Right kidney (tissue), 1 donor: ENCODE data around the gene NMT2.

Experiments
- DNase-seq: peaks from one replicate; pipeline ENCODE4 v3.0.0-alpha.2; 2016

Gene NMT2

GRCh38 chr10:15092855-15093408 is 75.6 kb downstream of the NMT2 start:
- no peak for DNase-seq

DNA sequence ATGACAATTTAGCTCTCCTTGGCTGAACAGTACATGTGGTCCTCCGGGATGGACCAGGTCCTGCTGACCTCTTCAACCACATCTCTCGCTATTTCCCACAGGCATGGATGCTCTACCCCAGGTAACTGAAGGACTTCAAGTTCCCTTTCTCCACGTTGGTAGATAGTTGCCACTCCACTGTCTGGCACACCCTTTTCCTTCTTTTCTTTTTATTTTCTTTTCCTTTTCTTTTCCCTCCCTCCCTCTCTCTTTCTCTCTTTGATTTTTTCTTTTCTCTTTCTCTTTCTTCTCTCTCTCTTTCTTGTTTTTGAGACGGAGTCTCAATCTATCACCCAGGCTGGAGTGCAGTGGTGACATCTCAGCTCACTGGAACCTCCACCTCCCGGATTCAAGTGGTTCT is 77.1 kb downstream of the NMT2 start:
- no peak for DNase-seq

DNA sequence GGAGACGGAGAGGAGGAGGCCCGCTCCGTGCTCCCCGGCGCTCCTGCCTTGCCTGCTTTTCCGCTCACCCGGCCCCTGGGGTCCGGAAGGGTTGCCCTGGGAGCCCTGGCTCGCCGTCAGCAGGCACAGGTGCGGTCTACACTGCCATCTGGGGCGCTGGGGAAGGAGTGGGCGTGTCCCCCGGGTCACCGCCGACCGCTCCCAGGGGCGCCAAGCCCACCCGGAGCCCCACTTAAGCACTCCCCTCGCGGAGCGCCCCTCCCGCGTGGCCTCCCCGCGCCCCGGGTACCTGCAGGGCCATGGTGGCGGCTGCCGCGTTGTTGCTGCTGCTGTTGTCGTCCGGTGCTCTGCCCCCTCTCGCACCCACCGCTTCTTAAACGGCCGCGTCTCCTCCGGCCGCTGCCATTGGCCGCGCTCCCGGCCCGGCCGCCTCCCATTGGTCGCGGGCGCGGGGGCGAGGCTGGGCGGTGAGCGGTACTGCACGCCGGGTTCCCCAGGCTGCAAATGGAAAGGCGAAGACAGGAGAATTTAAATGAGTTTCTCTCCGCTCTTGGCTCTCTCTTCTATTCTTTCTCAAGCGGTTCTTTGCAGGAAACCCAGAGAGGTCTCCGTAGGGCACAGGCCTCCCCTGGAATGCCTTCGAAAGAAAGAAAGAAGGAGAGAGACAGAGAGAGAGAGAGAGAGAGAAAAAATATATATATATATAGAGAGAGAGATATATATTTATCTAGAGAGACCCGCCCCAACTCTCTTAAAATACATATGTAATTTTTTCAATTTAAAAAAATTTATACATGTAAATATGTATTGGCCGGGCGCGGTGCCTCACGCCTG is 79.8 kb downstream of the NMT2 start, which contains the start of gene ACBD7:
ACBD7 (minus strand) TSS at position 349 of the 834 bp plus-strand sequence; CDS start at position 301, 48 bp downstream.
- peak; percentile 82 for DNase-seq

- DNase-seq, result peak; percentile 36
These were observed 84.0 kb downstream of the NMT2 start for GRCh38 chr10:15084502-15084922.

- no peak for DNase-seq
These were observed 84.6 kb downstream of the NMT2 start for GRCh38 chr10:15083674-15084501.

DNA sequence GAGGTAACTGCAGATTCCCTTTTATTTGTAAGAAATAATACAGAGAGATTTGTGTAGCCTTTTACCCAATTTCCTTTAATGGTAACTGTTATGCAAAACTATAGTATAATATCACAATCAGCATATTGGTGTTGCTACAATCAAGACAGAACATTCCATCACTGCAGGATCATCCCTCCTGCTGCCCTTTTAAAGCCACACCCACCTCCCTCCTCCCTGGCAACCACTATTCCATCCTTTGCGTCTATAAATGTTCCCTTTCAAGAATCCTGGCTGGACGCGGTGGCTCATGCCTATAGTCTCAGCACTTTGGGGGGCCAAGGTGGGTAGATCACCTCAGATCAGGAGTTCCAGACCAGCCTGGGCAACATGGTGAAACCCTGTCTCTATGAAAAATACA is 93.1 kb downstream of the NMT2 start:
- no peak for DNase-seq

- no peak for DNase-seq
These were observed 96.1 kb downstream of the NMT2 start for GRCh38 chr10:15072358-15072757.

DNA sequence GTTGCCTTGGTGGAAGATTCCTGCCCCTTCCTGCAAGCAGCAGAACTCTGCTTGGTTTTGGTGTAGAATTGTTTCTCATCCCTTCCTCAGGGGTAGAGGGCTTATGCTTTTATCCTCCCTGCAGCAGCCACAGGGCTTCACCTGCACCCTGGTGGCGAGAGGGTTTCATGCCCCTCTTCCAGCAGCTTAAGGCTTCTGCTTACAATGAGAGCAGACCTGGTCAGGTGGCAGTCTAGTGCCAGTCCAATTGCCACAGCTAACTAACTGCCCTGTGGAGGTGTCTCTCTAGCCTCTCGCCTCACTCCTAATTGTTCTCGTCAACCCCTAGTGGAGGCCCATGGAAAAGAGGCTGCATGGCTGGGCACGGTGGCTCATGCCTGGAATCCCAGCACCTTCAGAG is 99.3 kb downstream of the NMT2 start:
- no peak for DNase-seq

DNA sequence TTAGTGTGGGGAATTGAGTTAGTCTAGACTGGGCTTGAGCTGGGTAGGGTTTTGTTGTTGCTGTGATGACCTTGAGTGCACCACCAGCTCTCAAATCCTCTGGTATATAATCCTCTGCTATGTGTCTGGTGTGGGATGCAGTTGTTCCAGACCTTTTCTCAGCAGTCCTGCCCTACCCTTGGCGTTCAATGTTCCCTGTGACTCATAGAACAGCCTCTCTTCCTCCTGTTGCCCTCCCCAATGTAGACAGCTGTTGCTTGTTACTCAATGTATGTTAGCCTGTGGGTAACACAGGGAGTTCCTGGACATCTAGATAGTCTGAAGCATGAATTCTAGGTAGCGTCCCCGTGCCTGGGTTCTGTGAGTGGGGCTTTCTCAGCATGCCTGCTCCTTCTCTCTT is 99.7 kb downstream of the NMT2 start:
- DNase-seq, result no peak

DNA sequence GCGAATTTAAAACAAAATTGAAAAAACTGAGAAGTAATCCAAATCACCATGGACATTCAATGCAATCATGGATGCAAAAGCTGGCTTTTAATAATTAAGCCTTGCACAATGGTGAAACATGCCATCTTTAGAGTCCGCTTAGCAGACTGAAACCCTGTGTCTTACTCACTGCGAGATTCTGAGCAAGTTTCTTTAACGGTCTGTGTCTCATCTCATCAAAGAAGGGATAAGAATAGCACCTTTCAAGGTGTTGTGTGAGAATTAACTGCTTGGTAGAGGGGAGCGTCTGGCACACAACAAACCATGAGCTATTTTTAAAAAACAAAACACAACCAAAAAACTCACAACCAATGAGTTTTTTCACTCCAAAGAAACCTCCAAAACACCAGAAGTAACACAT is 101.3 kb downstream of the NMT2 start:
- no peak for DNase-seq

DNA sequence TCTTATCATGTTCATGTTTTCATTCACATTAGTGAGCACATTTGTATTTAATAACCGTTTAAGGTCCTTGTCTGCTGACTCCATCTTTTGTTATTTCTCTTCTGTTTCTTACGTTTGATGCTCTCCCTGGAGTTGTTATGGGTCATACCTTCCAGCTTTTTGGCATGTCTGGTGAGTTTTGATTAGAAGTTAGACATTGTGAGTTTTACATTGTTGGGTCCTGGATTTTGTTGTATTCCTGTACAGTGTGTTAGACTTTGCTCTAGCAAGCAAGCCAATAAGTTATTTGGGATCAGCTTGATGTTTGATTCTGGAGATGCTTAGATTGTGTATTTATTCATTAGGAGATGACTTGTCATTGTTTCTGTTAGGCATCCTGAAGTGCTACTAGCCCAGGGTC is 107.9 kb downstream of the NMT2 start:
- no peak for DNase-seq

DNA sequence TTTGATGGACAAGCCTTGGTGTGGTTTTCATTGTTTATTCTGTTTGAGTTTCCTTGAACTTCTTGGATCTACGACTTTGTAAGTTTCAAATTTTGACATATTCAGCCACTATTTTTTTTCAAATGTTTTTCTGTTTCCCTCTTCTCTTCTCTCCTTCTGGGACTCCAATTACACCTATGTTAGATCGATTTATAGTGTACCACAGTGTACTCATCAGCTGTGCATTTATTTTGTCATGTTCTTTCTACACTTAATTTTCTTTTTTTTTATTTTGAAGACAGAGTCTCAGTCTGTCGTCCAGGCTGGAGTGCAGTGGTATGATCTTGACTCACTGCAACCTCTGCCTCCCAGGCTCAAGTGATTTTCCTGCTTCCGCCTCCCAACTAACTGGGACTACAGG is 108.6 kb downstream of the NMT2 start:
- DNase-seq, result no peak

DNA sequence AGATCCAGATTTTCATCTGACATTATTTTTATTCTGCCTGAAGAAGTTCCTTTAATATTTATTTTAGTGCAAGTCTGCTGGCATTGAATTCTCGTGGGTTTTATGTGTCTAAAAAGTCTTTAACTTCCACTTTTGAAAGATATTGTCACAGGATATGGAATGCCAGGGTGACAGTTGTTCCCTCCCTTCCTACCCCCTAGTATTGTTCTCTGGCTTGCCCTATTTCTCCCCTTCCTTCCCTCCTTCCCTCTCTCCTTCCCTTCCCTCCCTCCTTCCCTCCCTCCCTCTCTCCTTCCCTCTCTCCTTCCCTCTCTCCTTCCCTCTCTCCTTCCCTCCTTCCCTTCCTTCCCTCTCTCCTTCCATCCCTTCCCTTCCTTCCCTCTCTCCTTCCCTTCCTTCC is 109.8 kb downstream of the NMT2 start:
- DNase-seq, result no peak
